Measurements from ENCODE around the gene YIF1B. TPM values are rescaled to one million over a fixed set of nuclear protein-coding genes. Genes with fewer than 3 reads are reported as not detected.

YIF1B gene
- total RNA-seq, 2 experiments from 2014 or later: 15.9 to 17.1 TPM

DNA sequence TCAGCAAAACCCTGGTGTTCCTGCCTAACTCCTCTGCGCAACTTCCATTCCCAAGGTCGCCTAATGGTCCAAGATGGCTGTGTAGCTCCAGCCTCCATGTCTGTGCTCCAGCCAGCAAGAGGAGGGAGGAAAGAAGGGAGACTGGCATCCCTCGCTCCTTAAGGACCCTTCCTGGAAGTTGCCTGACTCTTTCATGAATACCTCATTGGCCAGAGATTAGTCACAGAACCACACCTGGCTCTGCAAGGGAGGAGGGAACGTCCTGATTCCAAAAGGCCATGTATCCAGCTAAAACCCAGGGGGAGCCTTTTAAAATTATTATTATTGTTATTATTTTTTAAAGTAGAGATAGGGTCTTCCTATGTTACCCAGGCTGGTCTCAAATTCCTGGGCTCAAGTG is 8.7 kb upstream of the YIF1B start:
- Mint-ChIP-seq H3K27me3 (no peaks in the 10 kb centered on the region), H3K27ac (no peak overlapping the region), H3K4me3 (no peak overlapping the region), H3K4me1 (ENCODE audit: low read depth) (peaks cover 24% of the 10 kb centered on the region), H3K9me3 (no peaks in the 10 kb centered on the region), H3K36me3 (ENCODE audit: low read depth) (peaks cover 45% of the 10 kb centered on the region)
- ATAC-seq (ENCODE audit: poor library complexity) (no peak), DNase-seq (no peak)
- Histone ChIP-seq H3K4me1 (ENCODE audit: insufficient read depth, low read length) (peaks cover 20% of the 10 kb centered on the region), H3K27ac (ENCODE audit: low read depth in 1 of 2, low read length in 2 of 2) (no peak overlapping the region), H3K36me3 (ENCODE audit: insufficient read depth, low read length) (peaks cover 37% of the 10 kb centered on the region), H3K27me3 (ENCODE audit: control insufficient read depth in 1 of 2, insufficient read depth in 2 of 2, low read length in 2 of 2) (no peaks in the 10 kb centered on the region), H3K4me3 (ENCODE audit: low read length) (no peak overlapping the region), H3K9me3 (ENCODE audit: control insufficient read depth in 1 of 2, insufficient read depth in 1 of 2, low read length in 2 of 2) (no peaks in the 10 kb centered on the region)
- intact Hi-C loops (cut with DNase I, micrococcal nuclease): no loop called here
- ChIA-PET CTCF (no interaction called here), POLR2A (no interaction called here)
- TF ChIP-seq, protein P1, sequence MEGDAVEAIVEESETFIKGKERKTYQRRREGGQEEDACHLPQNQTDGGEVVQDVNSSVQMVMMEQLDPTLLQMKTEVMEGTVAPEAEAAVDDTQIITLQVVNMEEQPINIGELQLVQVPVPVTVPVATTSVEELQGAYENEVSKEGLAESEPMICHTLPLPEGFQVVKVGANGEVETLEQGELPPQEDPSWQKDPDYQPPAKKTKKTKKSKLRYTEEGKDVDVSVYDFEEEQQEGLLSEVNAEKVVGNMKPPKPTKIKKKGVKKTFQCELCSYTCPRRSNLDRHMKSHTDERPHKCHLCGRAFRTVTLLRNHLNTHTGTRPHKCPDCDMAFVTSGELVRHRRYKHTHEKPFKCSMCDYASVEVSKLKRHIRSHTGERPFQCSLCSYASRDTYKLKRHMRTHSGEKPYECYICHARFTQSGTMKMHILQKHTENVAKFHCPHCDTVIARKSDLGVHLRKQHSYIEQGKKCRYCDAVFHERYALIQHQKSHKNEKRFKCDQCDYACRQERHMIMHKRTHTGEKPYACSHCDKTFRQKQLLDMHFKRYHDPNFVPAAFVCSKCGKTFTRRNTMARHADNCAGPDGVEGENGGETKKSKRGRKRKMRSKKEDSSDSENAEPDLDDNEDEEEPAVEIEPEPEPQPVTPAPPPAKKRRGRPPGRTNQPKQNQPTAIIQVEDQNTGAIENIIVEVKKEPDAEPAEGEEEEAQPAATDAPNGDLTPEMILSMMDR (IDR thresholded peaks at IDR 0.05): no peak

DNA sequence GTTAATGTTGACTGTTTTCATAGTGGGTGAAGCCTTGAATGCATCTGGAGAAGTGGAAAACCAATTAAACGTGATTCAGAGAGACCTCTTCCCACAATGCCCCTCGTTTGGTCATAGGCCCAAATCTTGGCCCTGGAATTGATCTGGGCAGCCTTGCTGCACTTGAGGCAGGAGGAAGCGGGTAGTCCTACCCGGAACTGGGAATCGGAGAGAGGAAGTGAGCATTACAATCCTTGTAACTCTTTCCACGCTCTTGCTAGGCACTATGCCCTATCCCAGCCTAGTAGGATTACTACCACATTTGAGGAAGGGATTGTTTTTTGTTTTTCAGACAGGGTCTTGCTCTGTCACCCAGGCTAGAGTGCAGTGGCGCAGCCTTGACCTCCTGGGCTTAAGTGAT is 7.5 kb upstream of the YIF1B start:
- H3K36me3 Mint-ChIP-seq (ENCODE audit: low read depth): peaks cover 40% of the 10 kb centered on the region
- H3K36me3 ChIP-seq (ENCODE audit: insufficient read depth, low read length): peaks cover 34% of the 10 kb centered on the region
- DNase-seq (no peak), ATAC-seq (ENCODE audit: poor library complexity) (no peak)
- no peaks in the 10 kb centered on the region for H3K27me3 Mint-ChIP-seq
- no peak overlapping the region for H3K4me3 ChIP-seq (ENCODE audit: low read length)
- POLR2A ChIA-PET: no interaction called here
- H3K27ac ChIP-seq (ENCODE audit: low read depth in 1 of 2, low read length in 2 of 2): no peak overlapping the region
- intact Hi-C loops (cut with DNase I, micrococcal nuclease): no loop called here
- no peaks in the 10 kb centered on the region for H3K9me3 ChIP-seq (ENCODE audit: control insufficient read depth in 1 of 2, insufficient read depth in 1 of 2, low read length in 2 of 2)
- H3K27ac Mint-ChIP-seq: peak overlapping the region; percentile 12
- TF ChIP-seq, protein P1 (IDR thresholded peaks at IDR 0.05): no peak
- no peaks in the 10 kb centered on the region for H3K27me3 ChIP-seq (ENCODE audit: control insufficient read depth in 1 of 2, insufficient read depth in 2 of 2, low read length in 2 of 2)
- CTCF ChIA-PET: no interaction called here
- H3K4me1 ChIP-seq (ENCODE audit: insufficient read depth, low read length): peaks cover 29% of the 10 kb centered on the region
- H3K4me1 Mint-ChIP-seq (ENCODE audit: low read depth): peaks cover 35% of the 10 kb centered on the region
- H3K9me3 Mint-ChIP-seq: no peaks in the 10 kb centered on the region
- peak overlapping the region; percentile 42 for H3K4me3 Mint-ChIP-seq

DNA sequence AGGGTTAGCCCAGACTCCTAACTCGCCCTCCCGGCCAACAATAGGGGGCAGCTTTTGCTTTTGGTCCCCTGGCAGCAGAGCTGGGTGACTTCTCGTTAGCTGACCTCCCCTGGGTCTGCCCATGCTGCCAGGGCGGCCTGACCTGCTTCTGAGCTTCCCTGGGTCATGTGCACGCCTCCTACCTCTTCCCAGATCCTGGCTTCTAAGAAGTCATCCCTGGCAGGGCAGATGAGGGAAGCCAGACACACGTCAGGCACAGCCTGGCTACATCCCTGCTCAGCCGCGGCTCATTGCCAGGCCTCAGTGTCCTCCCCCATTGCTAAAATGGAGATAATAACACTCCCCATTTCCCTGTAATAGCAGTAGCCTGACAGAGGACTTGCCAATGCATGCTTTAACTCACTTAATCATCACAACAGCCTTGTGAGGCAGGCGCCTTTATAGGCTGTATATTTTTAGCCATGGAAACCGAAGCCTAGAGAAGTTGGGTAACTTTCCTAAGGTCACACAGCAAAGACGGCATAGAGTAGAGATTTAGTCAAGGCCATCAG is 6.0 kb upstream of the YIF1B start:
- H3K9me3 ChIP-seq (ENCODE audit: control insufficient read depth in 1 of 2, insufficient read depth in 1 of 2, low read length in 2 of 2): no peaks in the 10 kb centered on the region
- TF ChIP-seq, protein P1 (IDR thresholded peaks at IDR 0.05): no peak
- Mint-ChIP-seq H3K36me3 (ENCODE audit: low read depth) (peaks cover 24% of the 10 kb centered on the region), H3K4me3 (peak overlapping the region; percentile 89), H3K27me3 (no peaks in the 10 kb centered on the region), H3K27ac (no peak overlapping the region), H3K4me1 (ENCODE audit: low read depth) (peaks cover 47% of the 10 kb centered on the region), H3K9me3 (no peaks in the 10 kb centered on the region)
- H3K4me1 ChIP-seq (ENCODE audit: insufficient read depth, low read length): peaks cover 43% of the 10 kb centered on the region
- no peak for DNase-seq
- H3K4me3 ChIP-seq (ENCODE audit: low read length): no peak overlapping the region
- ATAC-seq (ENCODE audit: poor library complexity): no peak
- POLR2A ChIA-PET: no interaction called here
- CTCF ChIA-PET: interaction anchor here (1.1 kb wide), 1 partner anchor 14 kb away, joined by 3 read pairs; the partner anchor contains the start of gene CATSPERG
- no peak overlapping the region for H3K27ac ChIP-seq (ENCODE audit: low read depth in 1 of 2, low read length in 2 of 2)
- intact Hi-C loops (cut with DNase I, micrococcal nuclease): no loop called here
- H3K27me3 ChIP-seq (ENCODE audit: control insufficient read depth in 1 of 2, insufficient read depth in 2 of 2, low read length in 2 of 2): no peaks in the 10 kb centered on the region
- H3K36me3 ChIP-seq (ENCODE audit: insufficient read depth, low read length): peaks cover 19% of the 10 kb centered on the region
